ENCODE results near the gene TIMM13. TPM values are rescaled to one million over a fixed set of nuclear protein-coding genes. Genes with fewer than 3 reads are reported as not detected.

TIMM13 gene
- total and polyA plus RNA-seq, 9 of the 15 experiments (the other 6 are each of a cell fraction or from before 2014, with no cell fraction given), result 17.6 to 215 (median 71.8) TPM

GRCh38 chr19:2469102-2469914 is 41.9 kb upstream of the TIMM13 start (continued):
- TF ChIP-seq SMARCA4 (IDR thresholded peaks at IDR 0.05), result peak; percentile 25; the same call in 1 of the 2 replicates
- no peak for TF ChIP-seq COPS2 (conservative IDR thresholded peaks at IDR 0.05)
- peak; percentile 36; the same call in 1 of the 2 replicates for TF ChIP-seq SMARCA5 (IDR thresholded peaks at IDR 0.05)
- TF ChIP-seq RNF2 (IDR thresholded peaks at IDR 0.05), result no peak
- TF ChIP-seq MAFG (tag; conservative IDR thresholded peaks at IDR 0.05), result peak; percentile 89
- peak; percentile 97 for TF ChIP-seq C11orf30 (IDR thresholded peaks at IDR 0.05; ENCODE audit: low read depth)
- peak; percentile 75 for TF ChIP-seq MAFK (IDR thresholded peaks at IDR 0.05; ENCODE audit: low read length)
- TF ChIP-seq BCOR (IDR thresholded peaks at IDR 0.05), result peak; percentile 79; the same call in 1 of the 2 replicates
- TF ChIP-seq CHCHD3 (CRISPR knock-in tag; IDR thresholded peaks at IDR 0.05), result no peak
- peak; percentile 93 for TF ChIP-seq PKNOX1 (IDR thresholded peaks at IDR 0.05)
- TF ChIP-seq EGR1 (conservative IDR thresholded peaks at IDR 0.05), result peak; percentile 30; the same call in 1 of the 2 replicates
- no peak for TF ChIP-seq CREM (IDR thresholded peaks at IDR 0.05; ENCODE audit: low read depth)
- no peak for TF ChIP-seq ZBTB2 (IDR thresholded peaks at IDR 0.05)
- peak; percentile 88 for TF ChIP-seq ATF3 (IDR thresholded peaks at IDR 0.05)
- no peak for TF ChIP-seq ATF3 (CRISPR knock-in tag; conservative IDR thresholded peaks at IDR 0.05)

All from K562 (cell line).